Measurements from ENCODE around the gene QPCT.

The QPCT gene

GRCh38 chr2:37343537-37344434 lies 644 bp upstream of the QPCT start:
- TF ChIP-seq CTCF (IDR thresholded peaks at IDR 0.05; ENCODE audit: unreplicated experiment in 3 of 3) = peak in 1 of 3 experiments; percentile 22
- H3K9me3 Mint-ChIP-seq = no peaks in the 10 kb centered on the region
- H3K27ac Mint-ChIP-seq = peak overlapping the region in 2 of 3 experiments; percentile 55 to 70
- H3K4me1 Mint-ChIP-seq = peaks cover 30% of the 10 kb centered on the region
- H3K4me3 Mint-ChIP-seq = no peak overlapping the region
- no peaks in the 10 kb centered on the region for H3K36me3 Mint-ChIP-seq (ENCODE audit: low read depth)
- H3K27me3 Mint-ChIP-seq (ENCODE audit: low read depth) = no peaks in the 10 kb centered on the region

GRCh38 chr2:37348155-37348554 lies 3.7 kb downstream of the QPCT start:
- Mint-ChIP-seq H3K27me3 (ENCODE audit: low read depth) (no peaks in the 10 kb centered on the region), H3K4me1 (peaks cover 32% of the 10 kb centered on the region), H3K4me3 (no peak overlapping the region), H3K36me3 (ENCODE audit: low read depth) (no peaks in the 10 kb centered on the region), H3K27ac (no peak overlapping the region), H3K9me3 (no peaks in the 10 kb centered on the region)
- no peak for TF ChIP-seq CTCF (IDR thresholded peaks at IDR 0.05; ENCODE audit: unreplicated experiment in 3 of 3)

- Mint-ChIP-seq H3K36me3 (ENCODE audit: low read depth) (no peaks in the 10 kb centered on the region), H3K4me1 (peaks cover 25% of the 10 kb centered on the region), H3K4me3 (no peak overlapping the region), H3K9me3 (no peaks in the 10 kb centered on the region), H3K27me3 (ENCODE audit: low read depth) (no peaks in the 10 kb centered on the region), H3K27ac (peak overlapping the region; percentile 85 to 94 (median 94))
- TF ChIP-seq CTCF (IDR thresholded peaks at IDR 0.05; ENCODE audit: unreplicated experiment in 3 of 3) = no peak
Observed at GRCh38 chr2:37349231-37349860, 4.9 kb downstream of the QPCT start.

- no peaks in the 10 kb centered on the region for H3K9me3 Mint-ChIP-seq
- H3K4me3 Mint-ChIP-seq = peak overlapping the region in 2 of 3 experiments; percentile 24 to 29
- no peaks in the 10 kb centered on the region for H3K36me3 Mint-ChIP-seq (ENCODE audit: low read depth)
- no peaks in the 10 kb centered on the region for H3K27me3 Mint-ChIP-seq (ENCODE audit: low read depth)
- no peak for TF ChIP-seq CTCF (IDR thresholded peaks at IDR 0.05; ENCODE audit: unreplicated experiment in 3 of 3)
- H3K4me1 Mint-ChIP-seq = peaks cover 25% of the 10 kb centered on the region
- peak overlapping the region; percentile 85 to 94 (median 94) for H3K27ac Mint-ChIP-seq
Observed at GRCh38 chr2:37350034-37350433, 5.6 kb downstream of the QPCT start.

GRCh38 chr2:37354531-37354930 lies 10.1 kb downstream of the QPCT start:
- no peak for TF ChIP-seq CTCF (IDR thresholded peaks at IDR 0.05; ENCODE audit: unreplicated experiment in 3 of 3)
- Mint-ChIP-seq H3K27ac (peak overlapping the region in 1 of 3 experiments; percentile 57), H3K4me3 (no peak overlapping the region), H3K27me3 (ENCODE audit: low read depth) (no peaks in the 10 kb centered on the region), H3K9me3 (no peaks in the 10 kb centered on the region), H3K4me1 (peaks cover 13% of the 10 kb centered on the region), H3K36me3 (ENCODE audit: low read depth) (no peaks in the 10 kb centered on the region)
